ENCODE measurements around the gene PRKN. TPM values are rescaled to one million over a fixed set of nuclear protein-coding genes. Genes with fewer than 3 reads are reported as not detected.

The PRKN gene
- total RNA-seq, result 19.2 TPM

GRCh38 chr6:162727322-162728182 is at the start of gene PRKN, which contains the start of gene PACRG:
Gene PRKN, minus strand, starts transcription at chr6:162727766.
Gene PACRG, plus strand, starts transcription at chr6:162727974.

Other genes starting within 250 kb of the PRKN start
- gene PACRG, start 208 bp upstream of the PRKN start, total RNA-seq, result 13.3 TPM

All from metanephros (tissue), 1 donor.